ENCODE measurements around the gene CA10.

The CA10 gene

GRCh38 chr17:51734976-51735375 lies 423.5 kb downstream of the CA10 start:
- Mint-ChIP-seq H3K9me3 (no peaks in the 10 kb centered on the region), H3K4me1 (ENCODE audit: low read depth in 2 of 2) (no peaks in the 10 kb centered on the region), H3K27me3 (peaks cover 0 to 29% of the 10 kb centered on the region in 2 donors), H3K36me3 (ENCODE audit: insufficient read depth) (no peaks in the 10 kb centered on the region), H3K4me3 (no peak overlapping the region), H3K27ac (no peak overlapping the region)
- ATAC-seq (replicated peaks) (no peak), DNase-seq (no peak)

- no peak overlapping the region for H3K27ac Mint-ChIP-seq
- DNase-seq, result no peak
Measured at GRCh38 chr17:51734462-51734861, 424.1 kb downstream of the CA10 start.

GRCh38 chr17:51733166-51733565 lies 425.3 kb downstream of the CA10 start:
- H3K9me3 Mint-ChIP-seq, result no peaks in the 10 kb centered on the region
- peaks cover 6 to 36% of the 10 kb centered on the region in 2 donors for H3K27me3 Mint-ChIP-seq
- DNase-seq (no peak), ATAC-seq (replicated peaks) (no peak)
- no peaks in the 10 kb centered on the region for H3K4me1 Mint-ChIP-seq (ENCODE audit: low read depth in 2 of 2)
- no peak overlapping the region for H3K4me3 Mint-ChIP-seq
- H3K36me3 Mint-ChIP-seq (ENCODE audit: insufficient read depth), result no peaks in the 10 kb centered on the region
- H3K27ac Mint-ChIP-seq, result no peak overlapping the region

More at GRCh38 chr17:51734462-51734861, 424.1 kb downstream of the CA10 start:
- Mint-ChIP-seq H3K27me3 (peaks cover 0 to 30% of the 10 kb centered on the region in 2 donors), H3K9me3 (no peaks in the 10 kb centered on the region), H3K4me1 (ENCODE audit: low read depth in 2 of 2) (no peaks in the 10 kb centered on the region), H3K4me3 (no peak overlapping the region), H3K36me3 (ENCODE audit: insufficient read depth) (no peaks in the 10 kb centered on the region)
- no peak for ATAC-seq (replicated peaks)

DNA sequence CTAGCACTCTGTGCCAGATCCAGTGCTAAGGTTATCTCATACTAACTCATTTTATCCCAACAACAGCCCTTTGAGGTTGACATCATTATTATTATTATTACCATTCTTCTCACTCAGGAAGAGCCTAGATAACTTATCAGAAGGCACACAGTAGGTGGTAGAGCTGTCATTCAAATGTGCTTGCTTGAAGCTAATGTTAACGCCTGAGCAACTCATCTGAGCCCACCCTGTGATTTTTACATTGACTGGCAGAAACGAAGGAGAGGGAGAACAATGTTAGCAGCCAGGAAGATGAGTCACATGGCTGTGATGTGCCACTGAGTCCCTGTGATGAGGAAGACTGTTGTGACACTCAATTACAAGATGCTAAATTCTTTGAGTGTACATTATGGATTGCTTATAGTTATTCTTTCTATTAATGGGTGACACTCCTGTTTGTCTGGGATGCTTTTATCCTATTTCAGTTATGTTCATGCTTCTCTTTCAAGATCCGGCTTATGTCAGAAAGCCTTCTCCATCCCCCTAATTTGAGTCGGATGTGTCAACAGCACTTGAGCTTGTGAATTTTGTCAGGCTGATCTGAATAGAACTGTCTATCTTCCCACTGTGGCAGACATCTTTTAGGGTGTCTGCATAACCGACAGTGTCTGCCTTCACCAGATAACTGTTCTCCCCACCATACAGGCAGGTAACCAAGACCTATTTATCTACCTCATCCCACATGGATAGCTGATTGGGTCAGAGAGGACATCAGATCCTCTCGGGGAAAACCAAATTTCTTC lies 426.4 kb downstream of the CA10 start:
- Mint-ChIP-seq H3K27me3 (peaks cover 6 to 37% of the 10 kb centered on the region in 2 donors), H3K27ac (no peak overlapping the region), H3K4me3 (no peak overlapping the region), H3K36me3 (ENCODE audit: insufficient read depth) (no peaks in the 10 kb centered on the region), H3K9me3 (no peaks in the 10 kb centered on the region), H3K4me1 (ENCODE audit: low read depth in 2 of 2) (peaks cover 0 to under 1% of the 10 kb centered on the region in 2 donors)
- no peak for ATAC-seq (replicated peaks)
- DNase-seq, result no peak

- Mint-ChIP-seq H3K4me1 (ENCODE audit: low read depth in 2 of 2) (peaks cover 0 to 2% of the 10 kb centered on the region in 2 donors), H3K9me3 (no peaks in the 10 kb centered on the region), H3K27ac (no peak overlapping the region), H3K27me3 (peaks cover 13 to 44% of the 10 kb centered on the region in 2 donors), H3K36me3 (ENCODE audit: insufficient read depth) (no peaks in the 10 kb centered on the region), H3K4me3 (no peak overlapping the region)
- ATAC-seq (replicated peaks) (no peak), DNase-seq (no peak)
Measured at GRCh38 chr17:51730303-51731050, 428.0 kb downstream of the CA10 start.

DNA sequence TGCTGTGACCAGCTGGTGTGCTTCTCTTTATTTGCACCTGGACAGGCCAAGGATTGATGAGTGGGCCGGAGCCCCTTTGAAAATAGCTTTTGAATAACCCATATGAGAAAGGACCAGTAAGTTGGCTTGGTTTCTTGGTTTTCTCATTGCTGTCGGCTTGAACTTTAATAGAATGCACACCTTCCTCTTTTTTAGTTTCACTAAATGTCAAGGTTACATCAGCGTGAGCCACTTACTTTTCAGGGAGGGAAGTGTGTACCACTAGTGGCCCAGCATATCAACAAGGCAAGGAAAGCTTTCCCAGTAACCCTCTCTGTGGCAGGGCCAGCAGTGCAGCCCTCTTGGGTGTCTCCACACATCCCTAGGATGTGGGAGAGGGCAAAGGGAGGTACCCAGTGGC lies 433.3 kb downstream of the CA10 start:
- H3K27ac Mint-ChIP-seq, result no peak overlapping the region
- H3K4me3 Mint-ChIP-seq, result no peak overlapping the region
- H3K27me3 Mint-ChIP-seq, result peaks cover 17 to 41% of the 10 kb centered on the region in 2 donors
- H3K36me3 Mint-ChIP-seq (ENCODE audit: insufficient read depth), result no peaks in the 10 kb centered on the region
- peaks cover 0 to 2% of the 10 kb centered on the region in 2 donors for H3K4me1 Mint-ChIP-seq (ENCODE audit: low read depth in 2 of 2)
- DNase-seq, result no peak
- ATAC-seq (replicated peaks), result no peak
- peaks cover 0 to 2% of the 10 kb centered on the region in 2 donors for H3K9me3 Mint-ChIP-seq

- ATAC-seq (replicated peaks), result no peak
- no peak overlapping the region for H3K27ac Mint-ChIP-seq
- no peak overlapping the region for H3K4me3 Mint-ChIP-seq
- H3K36me3 Mint-ChIP-seq (ENCODE audit: insufficient read depth), result no peaks in the 10 kb centered on the region
- H3K27me3 Mint-ChIP-seq, result peaks cover 19 to 40% of the 10 kb centered on the region in 2 donors
- DNase-seq, result no peak
- peaks cover 2 to 6% of the 10 kb centered on the region in 2 donors for H3K9me3 Mint-ChIP-seq
- H3K4me1 Mint-ChIP-seq (ENCODE audit: low read depth in 2 of 2), result peaks cover 0 to 2% of the 10 kb centered on the region in 2 donors
Measured at GRCh38 chr17:51724043-51724580, 434.4 kb downstream of the CA10 start.

DNA sequence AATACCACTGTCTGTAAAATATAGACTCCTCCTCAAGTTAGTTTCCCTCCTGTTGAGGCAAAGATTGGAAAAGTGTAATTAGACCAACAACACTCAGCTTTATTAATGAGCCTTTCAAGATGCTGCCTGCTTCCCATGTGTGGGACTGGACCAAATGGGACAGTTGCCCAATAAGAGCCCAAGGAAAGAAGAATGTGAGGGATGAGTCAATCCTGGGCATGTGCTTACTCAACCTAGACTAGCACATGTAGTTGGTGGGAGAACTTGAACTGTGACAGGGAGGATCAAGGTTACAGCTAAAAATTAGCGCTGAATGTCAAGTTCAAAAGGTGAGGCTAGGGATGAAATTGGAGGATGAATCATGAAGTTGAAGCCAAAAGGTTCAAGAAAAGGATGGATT lies 435.5 kb downstream of the CA10 start:
- no peak overlapping the region for H3K27ac Mint-ChIP-seq

DNA sequence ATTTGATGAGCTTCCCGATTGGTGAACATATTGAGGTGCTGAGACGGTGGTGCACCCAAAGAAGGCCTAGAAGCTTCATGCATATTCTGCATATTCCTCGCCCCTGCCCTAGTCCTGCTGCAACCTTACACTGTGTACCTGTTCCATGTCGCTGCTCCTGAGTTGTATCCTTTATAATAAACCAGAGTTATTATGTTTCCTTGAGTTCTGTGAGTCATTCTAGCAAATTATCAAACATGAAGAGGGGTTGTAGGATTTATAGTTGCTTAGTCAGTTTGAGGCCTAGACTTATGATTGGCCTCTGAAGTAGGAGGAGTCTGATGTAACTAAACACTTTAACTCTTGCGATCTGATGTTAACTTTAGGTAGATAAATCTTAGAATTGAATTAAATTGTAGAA lies 436.8 kb downstream of the CA10 start:
- no peaks in the 10 kb centered on the region for H3K36me3 Mint-ChIP-seq (ENCODE audit: insufficient read depth)
- peaks cover 5 to 7% of the 10 kb centered on the region in 2 donors for H3K9me3 Mint-ChIP-seq
- DNase-seq (no peak), ATAC-seq (replicated peaks) (no peak)
- H3K4me3 Mint-ChIP-seq, result no peak overlapping the region
- peaks cover 21 to 35% of the 10 kb centered on the region in 2 donors for H3K27me3 Mint-ChIP-seq
- no peaks in the 10 kb centered on the region for H3K4me1 Mint-ChIP-seq (ENCODE audit: low read depth in 2 of 2)
- H3K27ac Mint-ChIP-seq, result no peak overlapping the region

More for the DNA sequence above, 435.5 kb downstream of the CA10 start:
- peaks cover 21 to 35% of the 10 kb centered on the region in 2 donors for H3K27me3 Mint-ChIP-seq
- H3K4me1 Mint-ChIP-seq (ENCODE audit: low read depth in 2 of 2), result peaks cover 0 to 2% of the 10 kb centered on the region in 2 donors
- peaks cover 2 to 7% of the 10 kb centered on the region in 2 donors for H3K9me3 Mint-ChIP-seq
- H3K36me3 Mint-ChIP-seq (ENCODE audit: insufficient read depth), result no peaks in the 10 kb centered on the region
- DNase-seq (no peak), ATAC-seq (replicated peaks) (no peak)
- no peak overlapping the region for H3K4me3 Mint-ChIP-seq

DNA sequence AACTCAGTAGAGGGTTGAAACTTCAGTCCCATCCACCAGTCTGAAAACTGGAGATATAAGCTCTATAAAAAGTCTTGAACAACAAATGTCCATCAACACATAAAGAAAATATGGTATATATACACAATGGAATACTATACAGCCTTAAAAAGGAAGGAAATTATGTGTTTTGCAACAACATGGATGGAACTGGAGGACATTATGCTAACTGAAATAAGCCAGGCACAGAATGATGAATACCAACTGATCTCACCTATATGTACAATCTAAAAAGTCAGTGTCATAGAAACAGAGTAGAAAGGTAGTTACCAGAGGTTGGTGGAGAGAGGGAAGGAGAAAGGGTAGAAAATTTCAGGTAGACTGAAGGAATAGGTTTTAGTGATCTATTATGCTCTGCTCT lies 438.1 kb downstream of the CA10 start:
- Mint-ChIP-seq H3K27me3 (peaks cover 13 to 27% of the 10 kb centered on the region in 2 donors), H3K36me3 (ENCODE audit: insufficient read depth) (no peaks in the 10 kb centered on the region), H3K4me1 (ENCODE audit: low read depth in 2 of 2) (no peaks in the 10 kb centered on the region), H3K9me3 (peaks cover 5 to 7% of the 10 kb centered on the region in 2 donors), H3K27ac (no peak overlapping the region), H3K4me3 (no peak overlapping the region)
- ATAC-seq (replicated peaks), result no peak
- DNase-seq, result no peak

- DNase-seq (no peak), ATAC-seq (replicated peaks) (no peak)
- H3K36me3 Mint-ChIP-seq (ENCODE audit: insufficient read depth), result no peaks in the 10 kb centered on the region
- H3K4me1 Mint-ChIP-seq (ENCODE audit: low read depth in 2 of 2), result no peaks in the 10 kb centered on the region
- peaks cover 9 to 19% of the 10 kb centered on the region in 2 donors for H3K27me3 Mint-ChIP-seq
- no peak overlapping the region for H3K4me3 Mint-ChIP-seq
- peaks cover 5 to 7% of the 10 kb centered on the region in 2 donors for H3K9me3 Mint-ChIP-seq
- no peak overlapping the region for H3K27ac Mint-ChIP-seq
Measured at GRCh38 chr17:51718983-51719382, 439.5 kb downstream of the CA10 start.

DNA sequence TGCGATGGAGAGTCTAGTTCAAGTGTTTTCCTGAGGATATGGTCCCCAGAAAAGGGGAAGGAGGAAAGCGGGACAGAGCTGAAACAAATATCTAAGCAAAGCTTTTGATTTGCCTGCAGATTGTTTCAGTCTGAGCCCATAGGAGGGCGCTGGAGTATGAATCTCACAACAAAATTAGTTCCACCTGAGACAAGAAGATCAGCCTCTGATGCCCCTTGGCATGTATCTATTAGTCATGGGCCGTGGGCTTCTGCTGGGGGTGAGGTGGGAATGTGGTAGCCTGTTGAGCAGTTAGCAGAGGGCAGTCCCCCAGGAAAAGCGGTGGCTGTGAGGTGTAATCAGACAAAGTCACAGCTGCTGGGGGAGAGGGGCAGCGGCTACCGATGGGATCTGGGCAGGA lies 446.9 kb downstream of the CA10 start:
- Mint-ChIP-seq H3K36me3 (ENCODE audit: insufficient read depth) (no peaks in the 10 kb centered on the region), H3K4me1 (ENCODE audit: low read depth in 2 of 2) (no peaks in the 10 kb centered on the region), H3K27ac (no peak overlapping the region), H3K27me3 (peaks cover 7 to 22% of the 10 kb centered on the region in 2 donors), H3K9me3 (no peaks in the 10 kb centered on the region), H3K4me3 (no peak overlapping the region)
- DNase-seq, result no peak
- ATAC-seq (replicated peaks), result no peak

DNA sequence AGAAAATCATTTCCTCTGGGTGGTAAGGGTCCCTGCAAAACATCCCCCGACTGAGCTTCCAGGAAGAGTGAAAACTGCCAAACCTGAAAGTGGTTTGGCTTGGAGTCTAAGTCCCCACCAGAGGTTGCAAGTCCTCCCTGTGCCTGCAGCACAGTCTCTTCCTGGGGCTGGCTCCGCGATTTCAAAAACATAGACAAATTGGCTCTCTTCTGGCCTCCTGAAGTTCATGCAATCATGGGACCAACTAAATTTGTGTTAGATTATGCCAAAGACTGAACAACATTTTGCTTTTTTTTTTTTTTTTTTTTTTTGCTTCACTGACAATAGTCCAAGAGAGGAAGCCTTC lies 447.9 kb downstream of the CA10 start:
- Mint-ChIP-seq H3K27me3 (peaks cover 10 to 29% of the 10 kb centered on the region in 2 donors), H3K4me1 (ENCODE audit: low read depth in 2 of 2) (no peaks in the 10 kb centered on the region), H3K4me3 (no peak overlapping the region), H3K9me3 (no peaks in the 10 kb centered on the region), H3K36me3 (ENCODE audit: insufficient read depth) (no peaks in the 10 kb centered on the region), H3K27ac (no peak overlapping the region)
- DNase-seq (no peak), ATAC-seq (replicated peaks) (no peak)
